Measurements from ENCODE around the gene ZNF808.
"Not testable (repeated sequence)": the region's sequence is repeated elsewhere in the genome, so short reads cannot be mapped to it uniquely, and the experiment has no call there.

The ZNF808 gene

DNA sequence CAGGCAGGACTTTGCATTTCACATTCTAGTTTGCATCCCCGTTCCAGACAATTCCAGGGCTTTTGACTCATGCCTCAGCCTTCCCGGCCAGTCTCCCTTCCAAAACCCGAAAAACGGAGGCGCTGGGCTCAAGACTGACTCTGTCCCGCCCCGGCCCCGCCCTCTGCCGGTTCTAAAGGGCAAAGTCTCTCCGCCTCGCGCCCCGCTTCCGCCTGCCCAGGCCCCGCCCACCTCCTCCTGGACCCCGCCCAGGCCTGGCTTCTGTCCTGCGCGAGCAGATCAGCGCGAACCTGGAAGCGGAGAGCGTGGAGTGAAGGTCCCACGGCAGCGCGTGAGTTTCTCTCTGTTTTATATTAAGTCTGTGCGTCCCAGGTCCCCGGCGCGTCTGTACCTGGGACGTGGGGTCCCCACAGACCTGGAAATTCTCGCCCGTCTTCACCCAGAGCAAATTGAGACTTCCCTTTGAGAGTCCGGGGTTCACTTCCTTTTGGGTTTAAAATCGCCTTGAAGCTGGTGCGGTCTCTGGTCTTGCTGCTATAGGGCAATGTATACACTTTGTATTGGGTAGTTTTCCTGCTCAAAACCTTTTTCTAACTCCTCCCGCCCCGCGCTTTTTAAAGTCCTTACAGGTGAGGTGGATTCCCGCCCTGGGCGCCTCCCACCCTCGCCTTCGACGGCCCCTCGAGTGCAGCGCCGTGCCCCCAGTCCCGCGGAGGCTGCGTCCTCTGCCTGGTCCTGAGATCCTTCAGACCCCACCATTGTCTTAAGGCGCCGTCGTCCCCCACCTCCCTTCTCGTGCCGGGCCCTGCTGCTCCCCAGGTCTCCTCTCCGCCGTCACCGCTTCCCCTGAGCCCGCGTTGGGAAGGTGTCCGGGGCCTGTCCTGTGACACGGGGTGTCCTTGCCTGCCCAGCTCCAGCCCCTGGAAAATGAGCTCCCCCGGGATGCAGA, 73.8 kb downstream of the ZNF808 start:
- DNase-seq: peak; percentile 38

GRCh38 chr19:52601974-52602366, 74.5 kb downstream of the ZNF808 start:
- not testable (repeated sequence) for DNase-seq

GRCh38 chr19:52602941-52603340, 75.5 kb downstream of the ZNF808 start:
- DNase-seq: no peak

DNA sequence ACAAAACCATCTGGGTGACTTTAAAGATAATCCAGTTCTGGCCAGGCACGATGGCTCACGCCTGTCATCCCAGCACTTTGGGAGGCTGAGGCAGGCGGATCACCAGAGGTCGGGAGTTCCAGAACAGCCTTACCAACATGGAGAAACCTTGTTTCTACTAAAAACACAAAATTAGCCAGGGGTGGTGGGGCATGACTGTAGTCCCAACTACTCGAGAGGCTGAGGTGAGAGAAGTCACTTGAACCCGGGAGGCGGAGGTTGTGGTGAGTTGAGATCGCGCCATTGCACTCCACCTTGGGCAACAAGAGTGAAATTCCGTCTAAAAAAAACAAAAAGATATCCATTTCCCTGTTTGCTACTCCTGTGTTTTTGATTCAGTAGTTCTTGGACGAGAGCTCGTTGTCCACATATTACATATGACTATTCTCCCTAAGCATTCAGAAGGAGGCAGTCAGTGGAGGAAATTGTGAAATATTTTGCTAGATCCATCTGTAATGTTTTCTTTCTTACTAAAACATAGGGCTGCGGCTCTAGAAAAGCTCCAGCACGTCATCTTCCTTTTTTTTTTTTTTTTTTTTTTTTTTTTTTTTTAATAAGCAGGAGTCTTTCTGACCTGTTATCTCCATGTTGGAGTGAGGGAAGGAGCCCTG, 76.2 kb downstream of the ZNF808 start:
- no peak for DNase-seq

Data from NK-92 treated with Interleukin-12 subunit alpha and Interleukin-12 subunit beta, amount 100 ng/mL, for 24 hours (cell line).